Epithelial cell of proximal tubule (primary cell): Measurements from ENCODE around the gene ZNF407. TPM values are rescaled to one million over a fixed set of nuclear protein-coding genes. Genes with fewer than 3 reads are reported as not detected.
A peak's percentile ranks its signal among the peaks of the same experiment; 100 is the strongest.

Experiments used
- DNase-seq: peaks from one replicate; pipeline ENCODE4 v3.0.0-alpha.2; 2011; ENCODE audit warnings: low read depth
- H3K4me3 ChIP-seq: 2 replicates; pipeline ENCODE4 v1.5.1; 2011; ENCODE audit warnings: low read depth, mild to moderate bottlenecking, low read length
- CTCF ChIP-seq: conservative IDR thresholded peaks from 2 replicates; pipeline ENCODE4 v1.5.1; 2012; ENCODE audit warnings: low read depth, mild to moderate bottlenecking, low read length
- total RNA-seq: library from RNA; depleted of rRNA; stranded (reverse); fragments of >200 nt; gene quantifications from 2 replicates; pipeline ENCODE4 v1.2.3, GENCODE V29; 2015

Gene ZNF407
- total RNA-seq, 1 donor from 2014 or later: 3.0 TPM

- TF ChIP-seq CTCF: no peak
- H3K4me3 ChIP-seq: no peak overlapping the region
- DNase-seq: no peak
These were observed 470.5 kb downstream of the ZNF407 start for GRCh38 chr18:75067996-75068645.

- TF ChIP-seq CTCF: no peak
- H3K4me3 ChIP-seq: no peak overlapping the region
- DNase-seq: no peak
These were observed 471.2 kb downstream of the ZNF407 start for GRCh38 chr18:75068682-75069435.

GRCh38 chr18:75070235-75070624 lies 472.6 kb downstream of the ZNF407 start:
- H3K4me3 ChIP-seq: no peak overlapping the region
- no peak for DNase-seq
- TF ChIP-seq CTCF: no peak

GRCh38 chr18:75070625-75071483 lies 473.2 kb downstream of the ZNF407 start:
- DNase-seq: peak; percentile 97
- no peak for TF ChIP-seq CTCF
- peak overlapping the region; percentile 19 for H3K4me3 ChIP-seq

- no peak for DNase-seq
- no peak for TF ChIP-seq CTCF
- H3K4me3 ChIP-seq: no peak overlapping the region
These were observed 473.8 kb downstream of the ZNF407 start for GRCh38 chr18:75071484-75071785.

- TF ChIP-seq CTCF: no peak
- H3K4me3 ChIP-seq: no peak overlapping the region
These were observed 474.4 kb downstream of the ZNF407 start for GRCh38 chr18:75071866-75072671.

More at GRCh38 chr18:75071866-75072671, 474.4 kb downstream of the ZNF407 start:
- DNase-seq: no peak
